A549 treated with Hydrocortisone at 1 μM for 4 hours (cell line): ENCODE data around the gene PAM. TPM values are rescaled to one million over a fixed set of nuclear protein-coding genes. Genes with fewer than 3 reads are reported as not detected.

ENCODE experiments used
- total RNA-seq: library from RNA; stranded (reverse); fragments of 200-300 nt; extraction: Qiagen RNA extraction; gene quantifications from 5 replicates; pipeline ENCODE4 v1.2.3, GENCODE V29; 2022

The PAM gene
- total RNA-seq = 20.0 to 28.9 TPM (median 21.3 TPM) in 5 replicates

DNA sequence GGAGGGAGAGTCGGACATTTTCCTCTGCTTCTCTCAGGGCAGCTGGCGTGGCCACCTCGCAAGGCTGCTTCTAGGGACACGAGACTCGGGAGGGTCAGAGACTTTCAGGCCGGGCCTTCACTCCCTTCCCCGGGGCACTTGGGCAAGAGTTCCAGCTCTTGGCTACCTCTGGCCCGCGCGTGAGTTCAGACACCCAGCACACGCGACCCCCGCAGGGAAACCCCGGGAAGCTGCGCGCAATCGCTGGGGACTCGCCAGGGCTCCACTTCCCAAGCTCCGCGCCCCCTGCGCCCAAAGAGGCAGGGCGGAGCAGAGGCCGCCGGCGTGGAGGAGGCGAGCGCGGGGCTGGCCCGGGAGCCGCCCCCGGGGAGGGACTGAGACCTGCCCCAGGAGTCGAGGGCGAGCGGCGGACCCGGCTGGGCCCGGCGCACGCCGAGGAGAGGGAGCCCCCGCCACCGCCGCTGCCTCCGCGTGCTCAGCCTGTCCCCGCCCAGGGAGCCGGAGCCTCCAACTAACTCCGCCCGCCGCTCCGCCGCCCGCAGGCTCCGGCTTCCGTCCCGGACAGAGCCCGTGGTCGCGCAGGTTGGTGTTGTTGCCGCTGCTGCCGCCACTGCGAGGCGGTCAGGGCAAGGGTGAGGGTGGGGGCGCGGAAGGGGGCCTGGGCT, at the start of gene PAM:
Gene PAM (plus strand): TSS at position 539 of the 665 bp plus-strand sequence. CDS start 110,891 bp downstream, outside the sequence.

